Gastroesophageal sphincter (tissue), 4 donors: ENCODE results near the gene BRWD1. TPM values are rescaled to one million over a fixed set of nuclear protein-coding genes. Genes with fewer than 3 reads are reported as not detected.

ENCODE experiments used
- ATAC-seq: fragments of 150-250 bp; one replicate; pipeline ENCODE4 v1.9.1; 2016; ENCODE audit warnings: mild to moderate bottlenecking, moderate library complexity
- H3K27ac ChIP-seq, 4 donors: fragments of 200-600 bp; sonication (generic) in 3 of 4; 1 replicate in 3 of 4; 2 replicates in 1 of 4; pipeline ENCODE4 v1.5.1; 2016 to 2019
- H3K27me3 ChIP-seq: fragments of 200-600 bp; sonication (generic); one replicate; pipeline ENCODE4 v1.5.1; 2019
- H3K36me3 ChIP-seq, 2 donors: fragments of 200-600 bp; sonication (generic); one replicate each; pipeline ENCODE4 v1.5.1; 2019; ENCODE audit warnings: control low read depth in 1 of 2
- H3K4me1 ChIP-seq, 3 donors: fragments of 200-600 bp; sonication (generic); 1 replicate in 2 of 3; 2 replicates in 1 of 3; pipeline ENCODE4 v1.5.1; 2016 to 2019; ENCODE audit warnings: control low read depth in 2 of 3
- H3K4me3 ChIP-seq, 2 donors: fragments of 200-600 bp; sonication (generic); one replicate each; pipeline ENCODE4 v1.5.1; 2019; ENCODE audit warnings: mild to moderate bottlenecking in 1 of 2, moderate library complexity in 1 of 2
- H3K9me3 ChIP-seq, 3 donors: fragments of 200-600 bp; sonication (generic); one replicate each; pipeline ENCODE4 v1.5.1; 2017 to 2019; ENCODE audit warnings: control low read depth in 2 of 3
- EP300 ChIP-seq: sonication (generic); formaldehyde crosslinking; IDR thresholded peaks from one replicate; pipeline ENCODE4 v1.6.1; 2017; ENCODE audit warnings: antibody characterized with exemption, mild to moderate bottlenecking
- POLR2A ChIP-seq, 2 donors: fragments of 450-650 bp; IDR thresholded peaks; one replicate each; pipeline ENCODE4 v1.6.1; 2017; ENCODE audit warnings: antibody characterized with exemption in 2 of 2, mild to moderate bottlenecking in 2 of 2, moderate library complexity in 1 of 2
- POLR2AphosphoS5 ChIP-seq: sonication (generic); formaldehyde crosslinking; IDR thresholded peaks from one replicate; pipeline ENCODE4 v1.6.1; 2017; ENCODE audit warnings: antibody characterized with exemption
- WGBS, 2 donors: methylation state at CpG; one replicate each; pipeline ENCODE4 v1.1.5; 2018; ENCODE audit warnings: low coverage in 1 of 2; 5-methylcytosine and 5-hydroxymethylcytosine counted together
- total RNA-seq, 4 donors: library from RNA; depleted of rRNA; stranded (reverse); fragments of >200 nt; gene quantifications; one replicate each; pipeline ENCODE4 v1.1.0, GENCODE V29; 2016
- TF ChIP-seq, protein P1 (sequence below), 4 experiments: fragments of 200-600 bp in 2 of 4; fragments of 450-650 bp in 2 of 4; sonication (generic) in 1 of 4; IDR thresholded peaks; one replicate each; pipeline ENCODE4 v1.5.1; 2017 to 2019; ENCODE audit warnings: antibody characterized with exemption in 4 of 4, mild to moderate bottlenecking in 2 of 4, moderate library complexity in 2 of 4

The BRWD1 gene
- total RNA-seq, 4 donors from 2014 or later = 60.0 to 132 (median 71.2) TPM

DNA sequence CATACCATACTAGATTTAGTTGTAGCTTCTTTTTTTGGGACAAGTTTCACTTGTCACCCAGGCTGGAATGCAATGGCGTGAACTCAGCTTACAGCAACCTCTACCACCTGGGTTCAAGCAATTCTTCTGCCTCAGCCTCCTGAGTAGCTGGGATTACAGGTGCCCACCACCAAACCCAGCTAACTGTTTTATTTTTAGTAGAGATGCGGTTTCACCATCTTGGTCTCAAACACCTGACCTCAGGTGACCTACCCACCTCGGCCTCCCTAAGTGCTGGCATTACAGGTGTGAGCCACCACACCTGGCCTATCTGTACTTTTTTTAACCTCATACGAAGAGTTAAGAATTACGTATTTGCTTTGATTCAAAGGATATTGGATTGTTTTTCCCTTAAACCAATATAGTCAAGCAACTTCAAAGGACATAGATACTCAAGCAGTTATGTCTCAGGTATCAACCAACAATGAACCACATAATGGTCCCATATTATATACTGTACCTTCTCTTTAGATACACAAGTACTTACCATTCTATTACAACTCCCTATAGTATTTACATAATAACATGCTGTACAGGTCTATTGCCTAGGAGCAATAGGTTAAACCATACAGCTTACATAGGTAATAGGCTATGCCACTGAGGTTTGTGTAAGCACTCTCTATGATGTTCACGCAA is 28.0 kb upstream of the BRWD1 start:
- ATAC-seq = no peak
- Histone ChIP-seq H3K27ac (no peak overlapping the region), H3K4me3 (no peak overlapping the region), H3K4me1 (peaks cover 0 to 32% (median 0%) of the 10 kb centered on the region in 3 donors), H3K9me3 (no peaks in the 10 kb centered on the region), H3K36me3 (peaks cover 0 to 28% of the 10 kb centered on the region in 2 donors), H3K27me3 (no peaks in the 10 kb centered on the region)
- TF ChIP-seq EP300 = no peak
- no peak for TF ChIP-seq POLR2AphosphoS5
- TF ChIP-seq, protein P1, sequence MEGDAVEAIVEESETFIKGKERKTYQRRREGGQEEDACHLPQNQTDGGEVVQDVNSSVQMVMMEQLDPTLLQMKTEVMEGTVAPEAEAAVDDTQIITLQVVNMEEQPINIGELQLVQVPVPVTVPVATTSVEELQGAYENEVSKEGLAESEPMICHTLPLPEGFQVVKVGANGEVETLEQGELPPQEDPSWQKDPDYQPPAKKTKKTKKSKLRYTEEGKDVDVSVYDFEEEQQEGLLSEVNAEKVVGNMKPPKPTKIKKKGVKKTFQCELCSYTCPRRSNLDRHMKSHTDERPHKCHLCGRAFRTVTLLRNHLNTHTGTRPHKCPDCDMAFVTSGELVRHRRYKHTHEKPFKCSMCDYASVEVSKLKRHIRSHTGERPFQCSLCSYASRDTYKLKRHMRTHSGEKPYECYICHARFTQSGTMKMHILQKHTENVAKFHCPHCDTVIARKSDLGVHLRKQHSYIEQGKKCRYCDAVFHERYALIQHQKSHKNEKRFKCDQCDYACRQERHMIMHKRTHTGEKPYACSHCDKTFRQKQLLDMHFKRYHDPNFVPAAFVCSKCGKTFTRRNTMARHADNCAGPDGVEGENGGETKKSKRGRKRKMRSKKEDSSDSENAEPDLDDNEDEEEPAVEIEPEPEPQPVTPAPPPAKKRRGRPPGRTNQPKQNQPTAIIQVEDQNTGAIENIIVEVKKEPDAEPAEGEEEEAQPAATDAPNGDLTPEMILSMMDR (IDR thresholded peaks at IDR 0.05) = no peak
- no peak for TF ChIP-seq POLR2A (IDR thresholded peaks at IDR 0.05)
- 94 to 100% methylated on average over 3 to 6 of the region's 6 CpGs for WGBS, 2 donors

DNA sequence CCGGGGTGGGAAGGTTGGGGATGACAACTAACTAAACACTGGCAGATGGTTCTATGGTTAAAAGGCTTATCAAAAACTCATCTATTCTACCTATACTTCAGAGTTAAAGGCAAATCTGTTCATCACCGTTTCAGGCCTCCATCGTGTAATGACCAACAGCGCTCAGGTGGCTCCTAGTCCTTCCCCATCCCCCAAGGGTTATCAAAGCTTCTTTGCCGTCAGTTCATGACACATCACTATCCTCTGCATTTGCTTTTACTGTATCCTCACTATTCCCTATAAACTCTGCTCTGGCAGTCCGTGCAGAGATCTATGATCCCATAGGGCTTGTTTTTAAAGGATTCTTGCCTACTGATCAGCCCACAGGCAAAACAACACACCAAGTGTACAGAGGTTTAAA is 27.3 kb upstream of the BRWD1 start:
- WGBS, 2 donors = 61 to 83% methylated on average over 5 to 6 of the region's 6 CpGs
- H3K27ac ChIP-seq = no peak overlapping the region
- H3K9me3 ChIP-seq = no peaks in the 10 kb centered on the region
- no peak for ATAC-seq
- H3K4me1 ChIP-seq = peaks cover 0 to 25% (median 0%) of the 10 kb centered on the region in 3 donors
- H3K27me3 ChIP-seq = no peaks in the 10 kb centered on the region
- H3K36me3 ChIP-seq = peaks cover 0 to 28% of the 10 kb centered on the region in 2 donors
- H3K4me3 ChIP-seq = no peak overlapping the region
- no peak for TF ChIP-seq POLR2AphosphoS5
- TF ChIP-seq EP300 = no peak
- no peak for TF ChIP-seq POLR2A (IDR thresholded peaks at IDR 0.05)
- TF ChIP-seq, protein P1 (IDR thresholded peaks at IDR 0.05) = no peak

DNA sequence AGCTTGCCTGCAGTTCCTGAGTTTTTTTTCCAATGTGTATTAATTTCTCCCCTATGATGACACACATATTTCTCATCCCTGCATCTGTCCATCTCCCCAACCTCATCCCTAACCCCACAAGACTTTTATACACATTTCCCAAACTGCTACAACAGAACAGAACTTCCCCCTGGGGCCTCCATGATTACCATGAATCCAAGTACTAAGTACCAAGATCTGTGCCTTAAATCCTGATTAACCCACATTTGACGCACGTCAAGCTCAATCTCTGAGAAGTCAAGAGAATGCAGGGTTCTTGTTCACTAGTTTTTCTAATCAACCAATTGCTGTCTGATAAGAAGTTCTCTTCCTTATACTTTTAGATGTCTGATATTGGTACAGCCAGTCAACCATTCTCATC is 25.8 kb upstream of the BRWD1 start:
- Histone ChIP-seq H3K27ac (no peak overlapping the region), H3K4me1 (peaks cover 0 to 11% (median 0%) of the 10 kb centered on the region in 3 donors), H3K4me3 (no peak overlapping the region), H3K9me3 (no peaks in the 10 kb centered on the region), H3K36me3 (peaks cover 0 to 28% of the 10 kb centered on the region in 2 donors), H3K27me3 (no peaks in the 10 kb centered on the region)
- WGBS, 2 donors = 95 to 100% methylated on average over 2 of the region's 2 CpGs
- ATAC-seq = no peak
- TF ChIP-seq, protein P1 (IDR thresholded peaks at IDR 0.05) = no peak
- TF ChIP-seq POLR2AphosphoS5 = no peak
- no peak for TF ChIP-seq POLR2A (IDR thresholded peaks at IDR 0.05)
- TF ChIP-seq EP300 = no peak

DNA sequence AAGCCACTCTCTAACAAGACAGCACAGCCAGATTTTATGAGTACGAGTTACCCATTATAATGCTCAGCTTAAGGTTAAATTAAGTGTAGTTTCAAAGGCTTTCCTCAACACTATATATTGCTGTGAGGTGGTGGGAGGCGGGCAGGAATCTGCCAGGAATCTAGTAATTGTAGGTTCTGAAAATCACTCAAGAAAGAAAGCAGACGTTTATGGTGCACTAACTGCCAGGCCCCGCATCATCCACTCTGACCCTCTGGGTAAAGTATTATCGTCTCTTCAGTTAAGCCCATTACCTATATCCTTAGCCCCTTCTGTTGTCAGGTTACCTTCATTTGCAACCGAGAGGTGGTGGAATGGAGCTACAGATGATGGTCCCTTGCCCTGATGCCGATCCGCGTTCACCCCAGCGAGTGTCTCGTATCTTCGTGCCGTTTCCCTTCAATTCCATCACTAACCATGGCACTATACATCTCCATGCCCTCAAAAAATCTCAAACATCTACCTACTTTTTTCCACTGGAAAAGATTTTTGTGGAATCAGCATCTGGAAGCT is 23.1 kb upstream of the BRWD1 start:
- H3K36me3 ChIP-seq = peaks cover 0 to 9% of the 10 kb centered on the region in 2 donors
- WGBS, 2 donors = 78 to 87% methylated on average over 9 of the region's 13 CpGs
- ATAC-seq = no peak
- no peaks in the 10 kb centered on the region for H3K4me1 ChIP-seq
- no peaks in the 10 kb centered on the region for H3K27me3 ChIP-seq
- H3K27ac ChIP-seq = no peak overlapping the region
- no peaks in the 10 kb centered on the region for H3K9me3 ChIP-seq
- H3K4me3 ChIP-seq = no peak overlapping the region
- TF ChIP-seq POLR2AphosphoS5 = no peak
- no peak for TF ChIP-seq POLR2A (IDR thresholded peaks at IDR 0.05)
- TF ChIP-seq EP300 = no peak
- TF ChIP-seq, protein P1 (IDR thresholded peaks at IDR 0.05) = no peak

DNA sequence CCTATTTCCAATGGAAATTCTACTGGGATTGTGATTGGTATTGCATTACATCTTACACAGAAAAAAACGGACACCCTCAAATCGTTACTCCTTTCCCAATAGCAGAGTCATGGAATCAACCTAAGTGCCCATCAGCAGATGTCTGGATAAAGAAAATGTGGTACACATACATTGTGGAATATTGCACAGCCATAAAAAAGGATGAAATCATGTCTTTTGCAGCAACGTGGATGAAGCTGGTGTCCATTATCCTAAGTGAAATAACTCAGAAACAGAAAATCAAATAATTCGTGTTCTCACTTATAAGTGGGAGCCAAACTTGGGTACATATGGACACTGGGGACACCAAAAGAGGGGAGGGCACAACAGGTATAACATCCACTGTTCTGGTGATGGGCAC is 21.2 kb upstream of the BRWD1 start:
- Histone ChIP-seq H3K4me3 (no peak overlapping the region), H3K36me3 (no peaks in the 10 kb centered on the region), H3K27ac (no peak overlapping the region), H3K27me3 (no peaks in the 10 kb centered on the region), H3K4me1 (no peaks in the 10 kb centered on the region), H3K9me3 (no peaks in the 10 kb centered on the region)
- TF ChIP-seq, protein P1 (IDR thresholded peaks at IDR 0.05) = no peak
- no peak for TF ChIP-seq POLR2AphosphoS5
- ATAC-seq = no peak
- 89 to 96% methylated on average over 4 of the region's 4 CpGs for WGBS, 2 donors
